KG1 (cell line): ENCODE results near the gene MAD2L2.

Source experiments
- DNase-seq: peaks from one replicate; lab custom pipeline; 2025; lab: John Stamatoyannopoulos, UW

MAD2L2 gene

GRCh38 chr1:11681071-11681771 is at the start of gene MAD2L2:
Gene MAD2L2, minus strand, starts transcription at chr1:11681148. Its CDS starts 547 bp downstream, at chr1:11680601.
- DNase-seq = peak; percentile 77

GRCh38 chr1:11730429-11730891 is 49.5 kb upstream of the MAD2L2 start:
- DNase-seq = peak; percentile 63

GRCh38 chr1:11729498-11730428 is 48.8 kb upstream of the MAD2L2 start:
- peak; percentile 48 for DNase-seq

GRCh38 chr1:11729155-11729497 is 48.2 kb upstream of the MAD2L2 start:
- no peak for DNase-seq

- DNase-seq = no peak
These were observed 47.3 kb upstream of the MAD2L2 start for GRCh38 chr1:11728126-11728806.

- no peak for DNase-seq
These were observed 46.2 kb upstream of the MAD2L2 start for GRCh38 chr1:11727119-11727518.

- no peak for DNase-seq
These were observed 44.7 kb upstream of the MAD2L2 start for GRCh38 chr1:11725616-11726015.

- no peak for DNase-seq
These were observed 41.6 kb upstream of the MAD2L2 start for GRCh38 chr1:11722538-11722937.

GRCh38 chr1:11721311-11721710 is 40.4 kb upstream of the MAD2L2 start:
- DNase-seq = no peak

GRCh38 chr1:11720525-11720924 is 39.6 kb upstream of the MAD2L2 start:
- DNase-seq = no peak

- no peak for DNase-seq
These were observed 39.1 kb upstream of the MAD2L2 start for GRCh38 chr1:11720033-11720376.

- DNase-seq = peak; percentile 80
These were observed 38.5 kb upstream of the MAD2L2 start for GRCh38 chr1:11719313-11720032.

- DNase-seq = no peak
These were observed 34.1 kb upstream of the MAD2L2 start for GRCh38 chr1:11714831-11715575.

- DNase-seq = no peak
These were observed 32.1 kb upstream of the MAD2L2 start for GRCh38 chr1:11713095-11713494.

GRCh38 chr1:11712285-11712684 is 31.3 kb upstream of the MAD2L2 start:
- DNase-seq = no peak

- DNase-seq = no peak
These were observed 30.5 kb upstream of the MAD2L2 start for GRCh38 chr1:11711490-11711889.

- DNase-seq = no peak
These were observed 27.8 kb upstream of the MAD2L2 start for GRCh38 chr1:11708554-11709350.

- DNase-seq = no peak
These were observed 26.8 kb upstream of the MAD2L2 start for GRCh38 chr1:11707621-11708276.

GRCh38 chr1:11706292-11706691 is 25.3 kb upstream of the MAD2L2 start:
- no peak for DNase-seq

- no peak for DNase-seq
These were observed 24.6 kb upstream of the MAD2L2 start for GRCh38 chr1:11705596-11705995.
